22Rv1 (cell line): ENCODE measurements around the gene MINPP1.
"Not testable (repeated sequence)": the region's sequence is repeated elsewhere in the genome, so short reads cannot be mapped to it uniquely, and the experiment has no call there.

ENCODE experiments used
- ZFX ChIP-seq: fragments of 450-650 bp; IDR thresholded peaks from 2 replicates; pipeline ENCODE4 v1.6.1; 2017; ENCODE audit warnings: antibody characterized with exemption, borderline replicate concordance
- TF ChIP-seq, protein P1 (sequence below): fragments of 450-650 bp; IDR thresholded peaks from 2 replicates; pipeline ENCODE4 v1.5.1; 2017; ENCODE audit warnings: mild to moderate bottlenecking

DNA sequence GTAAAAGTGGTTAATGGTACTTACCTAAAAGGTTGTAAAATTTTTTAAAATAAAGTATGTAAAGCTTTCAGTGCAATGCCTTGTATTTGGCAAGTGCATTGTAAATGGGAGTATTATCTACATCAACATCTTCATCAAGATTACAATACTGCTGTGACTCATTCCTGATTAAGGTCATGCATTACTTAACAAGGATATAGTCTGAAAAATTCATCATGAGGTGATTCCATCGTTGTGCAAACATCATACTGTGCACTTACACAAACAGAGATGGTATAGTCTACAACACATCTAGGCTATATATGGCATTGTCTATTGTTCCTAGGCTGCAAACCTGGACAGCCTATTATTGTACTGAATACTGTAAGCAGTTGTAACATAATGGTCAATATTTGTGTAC lies 16.0 kb upstream of the MINPP1 start:
- TF ChIP-seq, protein P1, sequence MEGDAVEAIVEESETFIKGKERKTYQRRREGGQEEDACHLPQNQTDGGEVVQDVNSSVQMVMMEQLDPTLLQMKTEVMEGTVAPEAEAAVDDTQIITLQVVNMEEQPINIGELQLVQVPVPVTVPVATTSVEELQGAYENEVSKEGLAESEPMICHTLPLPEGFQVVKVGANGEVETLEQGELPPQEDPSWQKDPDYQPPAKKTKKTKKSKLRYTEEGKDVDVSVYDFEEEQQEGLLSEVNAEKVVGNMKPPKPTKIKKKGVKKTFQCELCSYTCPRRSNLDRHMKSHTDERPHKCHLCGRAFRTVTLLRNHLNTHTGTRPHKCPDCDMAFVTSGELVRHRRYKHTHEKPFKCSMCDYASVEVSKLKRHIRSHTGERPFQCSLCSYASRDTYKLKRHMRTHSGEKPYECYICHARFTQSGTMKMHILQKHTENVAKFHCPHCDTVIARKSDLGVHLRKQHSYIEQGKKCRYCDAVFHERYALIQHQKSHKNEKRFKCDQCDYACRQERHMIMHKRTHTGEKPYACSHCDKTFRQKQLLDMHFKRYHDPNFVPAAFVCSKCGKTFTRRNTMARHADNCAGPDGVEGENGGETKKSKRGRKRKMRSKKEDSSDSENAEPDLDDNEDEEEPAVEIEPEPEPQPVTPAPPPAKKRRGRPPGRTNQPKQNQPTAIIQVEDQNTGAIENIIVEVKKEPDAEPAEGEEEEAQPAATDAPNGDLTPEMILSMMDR: not testable (repeated sequence)
- not testable (repeated sequence) for TF ChIP-seq ZFX
